ENCODE data around the gene KRTAP9-2. TPM values are rescaled to one million over a fixed set of nuclear protein-coding genes. Genes with fewer than 3 reads are reported as not detected.
"Not testable (repeated sequence)": the region's sequence is repeated elsewhere in the genome, so short reads cannot be mapped to it uniquely, and the experiment has no call there.

The KRTAP9-2 gene
- total RNA-seq, 5 donors from 2014 or later (not counting 1 experiment from before 2014, with no cell fraction given): not detected

DNA sequence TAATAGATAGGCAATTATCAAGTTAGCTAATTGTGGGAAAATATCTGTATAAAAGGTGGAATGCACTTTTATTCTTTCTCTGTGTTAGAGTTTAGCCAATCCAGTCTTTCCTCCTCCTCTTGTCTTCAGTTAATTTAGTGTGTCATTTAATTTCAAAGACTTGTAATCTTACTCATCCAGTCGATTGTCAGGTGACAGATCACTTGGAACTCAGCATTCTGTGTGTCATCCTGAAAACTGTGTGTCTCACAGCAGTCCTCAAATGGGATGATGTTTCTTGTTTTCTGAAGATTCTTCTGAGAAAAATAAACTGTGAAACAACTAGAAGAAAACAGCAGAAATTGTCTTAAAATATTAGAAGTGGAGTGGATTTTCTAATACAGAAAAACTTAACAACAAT, 41.4 kb upstream of the KRTAP9-2 start:
- H3K4me1 Mint-ChIP-seq: peaks cover 0 to 1% (median 0%) of the 10 kb centered on the region in 3 donors
- H3K27ac Mint-ChIP-seq: no peak overlapping the region
- ATAC-seq (replicated peaks in 1 of 4): no peak
- no peaks in the 10 kb centered on the region for H3K36me3 Mint-ChIP-seq
- ChIA-PET CTCF (no interaction called here), POLR2A (no interaction called here)
- Histone ChIP-seq H3K36me3 (ENCODE audit: control insufficient read depth in 2 of 2, extremely low read depth in 1 of 2, insufficient read depth in 1 of 2, low read length in 1 of 2) (no peaks in the 10 kb centered on the region), H3K4me3 (ENCODE audit: control insufficient read depth in 1 of 2, extremely low read depth in 1 of 2, low read length in 1 of 2) (no peak overlapping the region), H3K27ac (ENCODE audit: low read length) (no peak overlapping the region), H3K27me3 (replicated peaks in 1 of 2; ENCODE audit: control insufficient read depth in 2 of 2, extremely low read depth in 1 of 2, insufficient read depth in 2 of 2, low read length in 1 of 2) (peaks cover 2 to 5% of the 10 kb centered on the region in 2 experiments), H3K4me1 (ENCODE audit: control insufficient read depth in 1 of 2, extremely low read depth in 1 of 2, insufficient read depth in 2 of 2, low read length in 2 of 2) (no peaks in the 10 kb centered on the region), H3K9me3 (no peaks in the 10 kb centered on the region)
- WGBS (ENCODE audit: insufficient coverage): no CpG with 5 or more reads among the region's 1 CpG
- H3K9me3 Mint-ChIP-seq: no peaks in the 10 kb centered on the region
- no peak overlapping the region for H3K4me3 Mint-ChIP-seq
- peaks cover 8 to 19% of the 10 kb centered on the region in 2 donors for H3K27me3 Mint-ChIP-seq
- no peak for DNase-seq

DNA sequence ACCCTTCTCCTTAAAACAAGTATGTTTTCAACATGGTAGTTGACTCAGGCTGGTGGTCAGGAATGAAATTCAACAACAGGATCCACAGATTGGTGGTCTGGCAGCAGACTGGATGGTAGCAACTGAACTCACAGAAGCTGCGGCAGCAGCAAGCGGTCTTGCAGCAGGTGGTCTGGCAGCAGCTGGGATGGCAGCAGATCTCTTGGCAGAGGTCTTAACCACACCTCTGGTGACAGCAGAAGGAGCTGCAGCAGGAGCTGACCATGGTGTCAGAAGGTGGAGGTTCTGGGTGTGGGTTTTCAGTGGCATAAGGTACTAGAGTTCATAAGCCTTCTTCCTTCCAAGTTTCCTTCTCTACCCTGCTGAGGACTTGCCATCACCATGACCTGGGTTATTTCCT, 39.6 kb upstream of the KRTAP9-2 start:
- H3K27me3 Mint-ChIP-seq: peaks cover 19 to 34% of the 10 kb centered on the region in 2 donors
- no peak overlapping the region for H3K27ac Mint-ChIP-seq
- no peak overlapping the region for H3K4me3 ChIP-seq (ENCODE audit: control insufficient read depth in 1 of 2, extremely low read depth in 1 of 2, low read length in 1 of 2)
- H3K4me1 ChIP-seq (ENCODE audit: control insufficient read depth in 1 of 2, extremely low read depth in 1 of 2, insufficient read depth in 2 of 2, low read length in 2 of 2): no peaks in the 10 kb centered on the region
- no peak overlapping the region for H3K27ac ChIP-seq (ENCODE audit: low read length)
- no peaks in the 10 kb centered on the region for H3K9me3 ChIP-seq
- ChIA-PET CTCF (no interaction called here), POLR2A (no interaction called here)
- no peak overlapping the region for H3K4me3 Mint-ChIP-seq
- no peaks in the 10 kb centered on the region for H3K36me3 ChIP-seq (ENCODE audit: control insufficient read depth in 2 of 2, extremely low read depth in 1 of 2, insufficient read depth in 1 of 2, low read length in 1 of 2)
- 83% methylated on average over 2 of the region's 2 CpGs for WGBS (ENCODE audit: insufficient coverage)
- DNase-seq: no peak
- no peaks in the 10 kb centered on the region for H3K36me3 Mint-ChIP-seq
- H3K27me3 ChIP-seq (replicated peaks in 1 of 2; ENCODE audit: control insufficient read depth in 2 of 2, extremely low read depth in 1 of 2, insufficient read depth in 2 of 2, low read length in 1 of 2): peaks cover 2 to 10% of the 10 kb centered on the region in 2 experiments
- ATAC-seq (replicated peaks in 1 of 4): no peak
- no peaks in the 10 kb centered on the region for H3K9me3 Mint-ChIP-seq
- H3K4me1 Mint-ChIP-seq: peaks cover 0 to 8% (median 0%) of the 10 kb centered on the region in 3 donors

DNA sequence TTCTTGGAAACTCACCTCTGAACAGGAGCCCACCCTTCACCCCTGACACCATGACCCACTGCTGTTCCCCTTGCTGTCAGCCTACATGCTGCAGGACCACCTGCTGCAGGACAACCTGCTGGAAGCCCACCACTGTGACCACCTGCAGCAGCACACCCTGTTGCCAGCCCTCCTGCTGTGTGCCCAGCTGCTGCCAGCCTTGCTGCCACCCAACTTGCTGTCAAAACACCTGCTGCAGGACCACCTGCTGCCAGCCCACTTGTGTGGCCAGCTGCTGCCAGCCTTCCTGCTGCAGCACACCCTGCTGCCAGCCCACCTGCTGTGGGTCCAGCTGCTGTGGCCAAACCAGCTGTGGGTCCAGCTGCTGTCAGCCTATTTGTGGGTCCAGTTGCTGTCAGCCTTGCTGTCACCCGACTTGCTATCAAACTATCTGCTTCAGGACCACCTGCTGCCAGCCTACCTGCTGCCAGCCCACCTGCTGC, 36.6 kb upstream of the KRTAP9-2 start, which contains the start of gene KRTAP9-1:
TSS of gene KRTAP9-1 (plus strand) at position 51 of the 482 bp plus-strand sequence. CDS start at position 51, 0 bp downstream.
- H3K4me1 Mint-ChIP-seq; CTCF ChIA-PET; H3K4me3 ChIP-seq (ENCODE audit: control insufficient read depth in 1 of 2, extremely low read depth in 1 of 2, low read length in 1 of 2); H3K4me1 ChIP-seq (ENCODE audit: control insufficient read depth in 1 of 2, extremely low read depth in 1 of 2, insufficient read depth in 2 of 2, low read length in 2 of 2); H3K4me3 Mint-ChIP-seq; H3K27ac ChIP-seq (ENCODE audit: low read length); H3K36me3 Mint-ChIP-seq; H3K9me3 Mint-ChIP-seq; POLR2A ChIA-PET; H3K36me3 ChIP-seq (ENCODE audit: control insufficient read depth in 2 of 2, extremely low read depth in 1 of 2, insufficient read depth in 1 of 2, low read length in 1 of 2); ATAC-seq (replicated peaks in 1 of 4); H3K27ac Mint-ChIP-seq; H3K9me3 ChIP-seq; DNase-seq: not testable (repeated sequence)
- 40% methylated on average over 1 of the region's 1 CpG for WGBS (ENCODE audit: insufficient coverage)
- peaks cover 19 to 29% of the 10 kb centered on the region in 2 donors for H3K27me3 Mint-ChIP-seq
- peaks cover 2 to 10% of the 10 kb centered on the region in 2 experiments for H3K27me3 ChIP-seq (replicated peaks in 1 of 2; ENCODE audit: control insufficient read depth in 2 of 2, extremely low read depth in 1 of 2, insufficient read depth in 2 of 2, low read length in 1 of 2)

DNA sequence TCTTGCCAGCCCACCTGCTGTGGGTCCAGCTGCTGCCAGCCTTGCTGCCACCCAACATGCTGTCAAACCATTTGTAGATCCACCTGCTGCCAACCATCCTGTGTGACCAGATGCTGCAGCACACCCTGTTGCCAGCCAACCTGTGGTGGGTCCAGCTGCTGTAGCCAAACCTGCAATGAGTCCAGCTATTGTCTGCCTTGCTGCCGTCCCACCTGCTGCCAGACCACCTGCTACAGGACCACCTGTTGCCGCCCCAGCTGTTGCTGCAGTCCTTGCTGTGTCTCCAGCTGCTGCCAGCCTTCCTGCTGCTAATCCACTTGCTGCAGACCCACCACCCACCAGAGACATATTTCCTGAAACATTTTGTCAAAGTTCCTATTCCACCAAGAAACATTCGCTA, 36.1 kb upstream of the KRTAP9-2 start:
- CTCF ChIA-PET: no interaction called here
- Mint-ChIP-seq H3K27me3 (peaks cover 19 to 29% of the 10 kb centered on the region in 2 donors), H3K27ac (no peak overlapping the region), H3K36me3 (no peaks in the 10 kb centered on the region), H3K9me3 (no peaks in the 10 kb centered on the region), H3K4me3 (no peak overlapping the region), H3K4me1 (peaks cover 0 to 8% (median 0%) of the 10 kb centered on the region in 3 donors)
- Histone ChIP-seq H3K36me3 (ENCODE audit: control insufficient read depth in 2 of 2, extremely low read depth in 1 of 2, insufficient read depth in 1 of 2, low read length in 1 of 2) (no peaks in the 10 kb centered on the region), H3K4me3 (ENCODE audit: control insufficient read depth in 1 of 2, extremely low read depth in 1 of 2, low read length in 1 of 2) (no peak overlapping the region), H3K9me3 (no peaks in the 10 kb centered on the region), H3K27ac (ENCODE audit: low read length) (no peak overlapping the region), H3K27me3 (replicated peaks in 1 of 2; ENCODE audit: control insufficient read depth in 2 of 2, extremely low read depth in 1 of 2, insufficient read depth in 2 of 2, low read length in 1 of 2) (peaks cover 2 to 10% of the 10 kb centered on the region in 2 experiments), H3K4me1 (ENCODE audit: control insufficient read depth in 1 of 2, extremely low read depth in 1 of 2, insufficient read depth in 2 of 2, low read length in 2 of 2) (no peaks in the 10 kb centered on the region)
- 94% methylated on average over 3 of the region's 3 CpGs for WGBS (ENCODE audit: insufficient coverage)
- no peak for ATAC-seq (replicated peaks in 1 of 4)
- POLR2A ChIA-PET: no interaction called here
- DNase-seq: no peak

DNA sequence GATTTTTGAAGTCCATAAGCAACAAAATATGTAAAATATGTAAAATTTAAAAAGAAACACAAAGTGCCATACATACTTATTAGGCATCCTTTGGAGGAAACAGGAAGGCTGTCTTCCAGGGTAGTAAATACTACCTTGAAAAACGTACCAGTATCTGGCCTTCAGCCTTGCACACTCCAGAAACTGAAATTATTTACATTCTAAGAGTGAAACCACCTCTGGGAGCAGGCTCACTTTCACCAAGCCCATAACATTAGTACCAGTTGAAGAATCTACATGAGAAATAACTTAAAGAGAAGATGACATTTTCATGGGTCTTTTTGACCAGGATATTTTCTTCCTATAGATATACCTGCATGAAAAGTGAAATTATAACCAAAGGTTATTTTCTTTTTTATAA, 30.4 kb upstream of the KRTAP9-2 start:
- no peak for DNase-seq
- H3K27me3 Mint-ChIP-seq: peaks cover under 1 to 5% of the 10 kb centered on the region in 2 donors
- Histone ChIP-seq H3K9me3 (no peaks in the 10 kb centered on the region), H3K27ac (ENCODE audit: low read length) (no peak overlapping the region), H3K36me3 (ENCODE audit: control insufficient read depth in 2 of 2, extremely low read depth in 1 of 2, insufficient read depth in 1 of 2, low read length in 1 of 2) (no peaks in the 10 kb centered on the region), H3K27me3 (replicated peaks in 1 of 2; ENCODE audit: control insufficient read depth in 2 of 2, extremely low read depth in 1 of 2, insufficient read depth in 2 of 2, low read length in 1 of 2) (no peaks in the 10 kb centered on the region), H3K4me1 (ENCODE audit: control insufficient read depth in 1 of 2, extremely low read depth in 1 of 2, insufficient read depth in 2 of 2, low read length in 2 of 2) (no peaks in the 10 kb centered on the region), H3K4me3 (ENCODE audit: control insufficient read depth in 1 of 2, extremely low read depth in 1 of 2, low read length in 1 of 2) (no peak overlapping the region)
- WGBS (ENCODE audit: insufficient coverage): no CpG with 5 or more reads among the region's 1 CpG
- POLR2A ChIA-PET: no interaction called here
- H3K36me3 Mint-ChIP-seq: no peaks in the 10 kb centered on the region
- no peak overlapping the region for H3K4me3 Mint-ChIP-seq
- H3K27ac Mint-ChIP-seq: no peak overlapping the region
- CTCF ChIA-PET: interaction anchor here in 1 of 2 donors (0.5 kb wide), 1 partner anchor 98 kb away, joined by 3 read pairs; no protein-coding TSS in a partner anchor
- H3K9me3 Mint-ChIP-seq: peaks cover 0 to 7% (median 4%) of the 10 kb centered on the region in 3 donors
- ATAC-seq (replicated peaks in 1 of 4): no peak
- H3K4me1 Mint-ChIP-seq: no peaks in the 10 kb centered on the region

DNA sequence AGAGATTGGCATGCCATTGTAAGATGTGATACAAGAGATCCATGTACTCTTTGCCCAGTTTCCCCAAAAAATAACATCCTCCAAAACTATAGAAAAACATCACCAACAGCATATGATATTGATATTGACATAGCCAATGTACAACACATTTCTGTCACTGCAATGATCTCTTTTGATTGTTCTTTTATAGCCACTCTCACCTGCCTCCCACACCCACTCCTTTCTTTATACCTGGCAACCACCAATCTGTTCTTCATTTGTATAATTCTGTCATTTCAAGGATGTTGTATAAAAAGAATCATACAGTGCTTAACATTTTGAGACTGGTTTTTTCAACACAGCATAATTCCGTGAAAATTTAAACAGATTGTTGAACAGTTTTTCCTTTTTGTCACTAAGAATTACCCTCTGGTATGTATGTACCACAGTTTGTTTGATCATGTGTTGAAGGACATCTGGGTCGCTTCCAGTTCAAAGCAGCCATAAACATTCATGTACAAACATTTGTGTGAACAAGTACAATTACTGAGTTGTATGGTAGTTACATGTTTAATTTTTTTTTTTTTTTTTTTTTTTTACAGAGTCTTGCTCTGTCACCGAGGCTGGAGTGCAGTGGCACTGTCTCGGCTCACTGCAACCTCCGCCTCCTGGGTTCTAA, 26.9 kb upstream of the KRTAP9-2 start:
- Mint-ChIP-seq H3K36me3 (no peaks in the 10 kb centered on the region), H3K27me3 (no peaks in the 10 kb centered on the region), H3K4me3 (no peak overlapping the region), H3K9me3 (peaks cover 0 to 7% (median 4%) of the 10 kb centered on the region in 3 donors), H3K4me1 (no peaks in the 10 kb centered on the region), H3K27ac (no peak overlapping the region)
- WGBS (ENCODE audit: insufficient coverage): no CpG with 5 or more reads among the region's 5 CpGs
- Histone ChIP-seq H3K27me3 (replicated peaks in 1 of 2; ENCODE audit: control insufficient read depth in 2 of 2, extremely low read depth in 1 of 2, insufficient read depth in 2 of 2, low read length in 1 of 2) (no peaks in the 10 kb centered on the region), H3K4me1 (ENCODE audit: control insufficient read depth in 1 of 2, extremely low read depth in 1 of 2, insufficient read depth in 2 of 2, low read length in 2 of 2) (no peaks in the 10 kb centered on the region), H3K4me3 (ENCODE audit: control insufficient read depth in 1 of 2, extremely low read depth in 1 of 2, low read length in 1 of 2) (no peak overlapping the region), H3K36me3 (ENCODE audit: control insufficient read depth in 2 of 2, extremely low read depth in 1 of 2, insufficient read depth in 1 of 2, low read length in 1 of 2) (no peaks in the 10 kb centered on the region), H3K27ac (ENCODE audit: low read length) (no peak overlapping the region), H3K9me3 (no peaks in the 10 kb centered on the region)
- CTCF ChIA-PET: no interaction called here
- POLR2A ChIA-PET: no interaction called here
- DNase-seq: no peak
- ATAC-seq (replicated peaks in 1 of 4): no peak
